ENCODE results near the gene PSMG1. TPM values are rescaled to one million over a fixed set of nuclear protein-coding genes. Genes with fewer than 3 reads are reported as not detected.

Gene PSMG1
- total RNA-seq, 2 donors from 2014 or later, result 41.2 to 78.1 TPM

DNA sequence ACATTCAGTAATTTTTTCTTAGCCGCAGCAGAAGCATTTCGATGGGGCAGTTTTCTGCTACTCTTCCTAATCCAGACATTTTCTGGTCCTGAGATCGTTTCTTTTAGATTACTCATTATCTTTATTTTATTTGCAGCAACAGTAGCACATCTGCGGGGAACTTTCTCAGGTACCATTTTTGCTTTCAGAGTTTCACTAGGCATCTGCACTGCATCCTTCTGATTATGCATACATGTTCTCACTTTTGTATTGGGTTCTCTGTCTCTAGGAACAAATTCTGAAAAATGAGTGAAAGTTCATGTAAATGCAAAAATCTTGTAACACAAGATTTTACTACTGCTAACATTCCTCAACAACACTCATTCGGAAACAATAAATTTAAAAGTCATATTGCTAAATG is 3.9 kb upstream of the PSMG1 start:
- TF ChIP-seq, protein P1, sequence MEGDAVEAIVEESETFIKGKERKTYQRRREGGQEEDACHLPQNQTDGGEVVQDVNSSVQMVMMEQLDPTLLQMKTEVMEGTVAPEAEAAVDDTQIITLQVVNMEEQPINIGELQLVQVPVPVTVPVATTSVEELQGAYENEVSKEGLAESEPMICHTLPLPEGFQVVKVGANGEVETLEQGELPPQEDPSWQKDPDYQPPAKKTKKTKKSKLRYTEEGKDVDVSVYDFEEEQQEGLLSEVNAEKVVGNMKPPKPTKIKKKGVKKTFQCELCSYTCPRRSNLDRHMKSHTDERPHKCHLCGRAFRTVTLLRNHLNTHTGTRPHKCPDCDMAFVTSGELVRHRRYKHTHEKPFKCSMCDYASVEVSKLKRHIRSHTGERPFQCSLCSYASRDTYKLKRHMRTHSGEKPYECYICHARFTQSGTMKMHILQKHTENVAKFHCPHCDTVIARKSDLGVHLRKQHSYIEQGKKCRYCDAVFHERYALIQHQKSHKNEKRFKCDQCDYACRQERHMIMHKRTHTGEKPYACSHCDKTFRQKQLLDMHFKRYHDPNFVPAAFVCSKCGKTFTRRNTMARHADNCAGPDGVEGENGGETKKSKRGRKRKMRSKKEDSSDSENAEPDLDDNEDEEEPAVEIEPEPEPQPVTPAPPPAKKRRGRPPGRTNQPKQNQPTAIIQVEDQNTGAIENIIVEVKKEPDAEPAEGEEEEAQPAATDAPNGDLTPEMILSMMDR (IDR thresholded peaks at IDR 0.05), result no peak
- H3K4me1 ChIP-seq, result peaks cover 2% of the 10 kb centered on the region
- DNase-seq, result no peak
- intact Hi-C loops (cut with DNase I), result no loop called here
- H3K27ac ChIP-seq, result no peak overlapping the region
- no peak overlapping the region for H3K4me3 ChIP-seq
- no peaks in the 10 kb centered on the region for H3K9me3 ChIP-seq
- H3K27me3 ChIP-seq, result no peaks in the 10 kb centered on the region
- no peaks in the 10 kb centered on the region for H3K36me3 ChIP-seq
- H3K9ac ChIP-seq (ENCODE audit: low read depth in 2 of 2, low read length in 2 of 2), result no peak overlapping the region

DNA sequence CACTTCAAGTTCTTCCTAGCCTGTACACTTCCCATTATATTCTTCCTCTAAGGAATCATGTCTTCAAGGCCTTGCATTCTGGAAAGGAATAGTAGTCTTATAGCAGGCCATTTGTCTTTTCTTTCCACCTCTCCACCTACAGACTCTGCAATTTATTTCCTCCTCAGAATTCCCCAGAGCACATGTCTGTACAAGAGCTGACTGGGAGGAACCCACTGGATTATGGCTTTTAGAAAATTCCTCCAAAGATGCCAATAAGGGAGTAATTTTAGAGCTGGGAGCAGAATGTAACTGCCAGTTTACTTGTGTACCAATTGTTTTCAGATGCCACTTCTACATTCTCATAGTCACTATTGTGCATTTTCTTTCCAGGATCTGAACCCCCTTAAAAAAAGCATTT is 3.4 kb upstream of the PSMG1 start:
- intact Hi-C loops (cut with DNase I), result no loop called here
- Histone ChIP-seq H3K9me3 (no peaks in the 10 kb centered on the region), H3K4me1 (peaks cover 5% of the 10 kb centered on the region), H3K36me3 (no peaks in the 10 kb centered on the region), H3K9ac (ENCODE audit: low read depth in 2 of 2, low read length in 2 of 2) (no peak overlapping the region), H3K4me3 (no peak overlapping the region), H3K27ac (no peak overlapping the region), H3K27me3 (no peaks in the 10 kb centered on the region)
- TF ChIP-seq, protein P1 (IDR thresholded peaks at IDR 0.05), result no peak
- no peak for DNase-seq

DNA sequence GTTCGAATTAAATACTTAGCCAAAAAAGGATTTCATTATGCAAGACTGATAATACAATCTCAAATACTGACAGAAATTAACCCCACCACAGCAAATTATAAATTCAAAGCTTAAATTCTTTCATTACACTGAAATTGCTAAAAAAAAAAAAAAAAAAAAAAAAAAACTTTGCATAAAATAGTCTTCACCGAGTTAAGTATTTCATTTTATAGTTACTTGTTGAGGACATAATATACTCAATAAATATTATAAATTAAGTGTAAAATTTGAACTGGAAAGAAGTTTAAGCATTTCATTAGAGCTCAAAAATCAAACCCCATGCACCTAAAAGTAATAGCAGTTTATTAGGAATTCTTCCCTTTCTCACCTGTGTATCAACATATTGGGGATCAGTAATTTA is 1.9 kb upstream of the PSMG1 start:
- Histone ChIP-seq H3K9ac (ENCODE audit: low read depth in 2 of 2, low read length in 2 of 2) (no peak overlapping the region), H3K27me3 (no peaks in the 10 kb centered on the region), H3K9me3 (no peaks in the 10 kb centered on the region), H3K4me1 (peaks cover 5% of the 10 kb centered on the region), H3K4me3 (no peak overlapping the region), H3K36me3 (no peaks in the 10 kb centered on the region), H3K27ac (no peak overlapping the region)
- DNase-seq, result no peak
- TF ChIP-seq, protein P1 (IDR thresholded peaks at IDR 0.05), result no peak
- intact Hi-C loops (cut with DNase I), result no loop called here

DNA sequence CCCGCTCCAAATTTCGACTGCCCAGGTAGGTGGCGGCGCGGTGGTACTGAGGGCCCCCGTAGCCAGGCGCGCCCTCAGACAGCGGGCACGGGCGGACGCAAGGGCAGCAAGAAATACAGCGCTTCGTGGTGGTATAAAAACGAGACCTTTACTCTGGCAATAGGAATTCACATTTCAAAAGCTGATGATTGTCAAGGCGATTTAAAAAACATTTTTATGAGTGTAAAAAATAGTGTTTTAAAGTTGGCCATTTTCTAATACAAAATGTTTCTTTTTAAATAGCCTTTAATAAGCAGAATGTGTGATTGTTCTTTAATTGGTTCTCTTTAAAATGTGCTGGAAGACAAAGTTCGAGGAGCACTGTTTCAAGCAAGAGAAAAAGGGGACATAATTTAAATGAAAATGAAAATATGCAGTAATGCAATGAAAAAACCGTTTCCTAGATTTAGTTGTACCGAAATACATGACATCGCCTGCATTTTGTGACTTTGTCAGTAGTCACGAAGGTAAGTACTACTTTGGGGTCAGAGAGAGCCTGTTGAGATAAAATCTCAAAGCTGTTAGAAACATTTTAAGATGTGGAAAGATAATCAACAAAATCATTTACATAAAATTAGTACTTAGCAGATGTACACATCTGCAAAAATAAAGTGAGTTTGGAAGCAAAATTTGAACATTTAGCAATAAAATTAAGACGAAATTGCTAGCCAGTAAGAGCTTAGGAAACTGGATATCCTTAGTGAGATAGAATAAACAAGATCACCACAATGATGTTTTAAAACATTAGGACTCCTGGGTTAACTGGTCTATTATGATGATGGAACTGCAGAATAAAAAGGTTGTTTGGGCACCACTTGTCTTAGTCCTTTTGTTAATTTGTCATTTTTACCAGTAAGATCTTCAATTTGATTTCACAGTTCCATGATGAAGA is 1.1 kb upstream of the PSMG1 start:
- Histone ChIP-seq H3K4me3 (peak overlapping the region; percentile 83), H3K36me3 (no peaks in the 10 kb centered on the region), H3K27me3 (no peaks in the 10 kb centered on the region), H3K27ac (peak overlapping the region; percentile 87), H3K9me3 (no peaks in the 10 kb centered on the region), H3K9ac (ENCODE audit: low read depth in 2 of 2, low read length in 2 of 2) (peak overlapping the region; percentile 77 to 84), H3K4me1 (peaks cover 5% of the 10 kb centered on the region)
- DNase-seq, result no peak
- TF ChIP-seq, protein P1 (IDR thresholded peaks at IDR 0.05), result no peak
- intact Hi-C loops (cut with DNase I), result no loop called here

DNA sequence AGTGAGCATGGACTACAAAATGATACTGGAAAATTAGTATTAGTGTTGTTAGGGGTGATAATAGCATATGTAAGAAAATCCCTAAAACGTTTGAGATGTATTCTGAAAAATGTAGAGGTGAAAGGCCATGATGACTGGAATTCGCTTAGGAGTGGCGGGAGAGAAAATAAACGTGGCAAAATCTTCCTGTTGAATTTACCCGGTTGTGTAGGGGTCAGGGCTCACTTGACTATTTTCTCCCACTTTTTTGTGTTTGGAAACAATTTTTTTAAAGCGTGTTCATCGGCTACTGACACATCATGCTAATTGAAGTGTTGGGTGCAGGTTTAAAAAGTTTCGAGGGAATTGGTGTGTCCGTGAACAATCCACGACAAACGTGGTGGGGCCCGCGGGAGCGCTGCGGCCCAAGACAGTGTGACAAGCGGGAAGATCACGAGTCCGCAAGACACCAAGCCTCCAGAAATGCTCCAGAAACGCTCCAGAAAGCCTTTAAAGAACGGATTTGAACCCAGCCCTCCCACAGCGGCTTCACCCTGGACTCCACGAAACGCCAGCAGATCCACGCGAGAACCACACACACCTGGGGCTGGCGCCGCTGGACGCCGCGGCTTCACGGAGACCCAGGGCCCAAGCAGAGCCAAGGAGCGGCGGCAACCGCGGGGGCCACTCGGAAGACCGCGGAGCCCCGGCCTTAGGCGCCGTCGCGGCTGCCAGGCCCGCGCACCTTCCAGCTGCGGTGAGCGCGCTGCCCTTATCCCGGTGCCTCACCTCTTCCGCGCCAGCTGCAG is 573 bp downstream of the PSMG1 start:
- intact Hi-C loops (cut with DNase I), result no loop called here
- Histone ChIP-seq H3K9ac (ENCODE audit: low read depth in 2 of 2, low read length in 2 of 2) (peak overlapping the region; percentile 77 to 84), H3K27ac (peak overlapping the region; percentile 87), H3K4me1 (peaks cover 5% of the 10 kb centered on the region), H3K4me3 (peak overlapping the region; percentile 83), H3K9me3 (no peaks in the 10 kb centered on the region), H3K36me3 (no peaks in the 10 kb centered on the region), H3K27me3 (no peaks in the 10 kb centered on the region)
- TF ChIP-seq, protein P1 (IDR thresholded peaks at IDR 0.05), result no peak
- peak; percentile 45 for DNase-seq

Measured in colonic mucosa (tissue), 4 donors.